H1 (cell line): Measurements from ENCODE around the gene DEDD. TPM values are rescaled to one million over a fixed set of nuclear protein-coding genes. Genes with fewer than 3 reads are reported as not detected.

Experiments used
- CTCF ChIA-PET: fragments of 300-600 bp; sonication (Branson Sonifier 250); formaldehyde crosslinking; loops from one replicate; lab custom pipeline; 2021; ENCODE audit not compliant: partially characterized antibody; lab: Charles Lee
- POLR2A ChIA-PET: fragments of 300-600 bp; sonication (Branson Sonifier 250); formaldehyde crosslinking; loops from one replicate; lab custom pipeline; 2021; ENCODE audit warnings: inconsistent platforms; ENCODE audit not compliant: partially characterized antibody; lab: Charles Lee
- DNase-seq, 2 experiments: peaks; one replicate each; pipeline versions ENCODE4 v3.0.0 to v3.0.0-alpha.2; 2010 to 2022; ENCODE audit warnings: low spot score in 2 of 2, low read depth in 1 of 2, mixed read lengths in 1 of 2
- FAIRE-seq: peaks from 2 replicates; lab custom pipeline; 2011; peaks lifted over from hg19 to GRCh38; lab: Jason Lieb, UNC
- H2AFZ ChIP-seq: 2 replicates; pipeline ENCODE4 v1.8.1; 2012; ENCODE audit warnings: low read length, inconsistent platforms
- H2AK5ac ChIP-seq: 2 replicates; pipeline ENCODE4 v1.6.1; 2013; ENCODE audit warnings: low read depth, low read length
- H2BK120ac ChIP-seq: replicated peaks from 2 replicates; pipeline ENCODE3; 2013; ENCODE audit warnings: low read depth, low read length, inconsistent platforms
- H2BK12ac ChIP-seq: 2 replicates; pipeline ENCODE4 v1.6.1; 2013; ENCODE audit warnings: low read depth, low read length
- H2BK15ac ChIP-seq: 2 replicates; pipeline ENCODE4 v1.6.1; 2013; ENCODE audit warnings: low read length
- H2BK20ac ChIP-seq: 2 replicates; pipeline ENCODE4 v1.6.1; 2013; ENCODE audit warnings: low read length
- H2BK5ac ChIP-seq: 2 replicates; pipeline ENCODE4 v1.6.1; 2013; ENCODE audit warnings: low read depth, low read length
- H3K14ac ChIP-seq: 2 replicates; pipeline ENCODE4 v1.6.1; 2013; ENCODE audit warnings: inconsistent platforms; ENCODE audit not compliant: insufficient read length
- H3K18ac ChIP-seq: 2 replicates; pipeline ENCODE4 v1.6.1; 2013; ENCODE audit warnings: low read length; ENCODE audit errors: extremely low read depth
- H3K23ac ChIP-seq: 2 replicates; pipeline ENCODE4 v1.6.1; 2013; ENCODE audit warnings: inconsistent platforms; ENCODE audit not compliant: insufficient read length
- H3K23me2 ChIP-seq: 2 replicates; pipeline ENCODE4 v1.6.1; 2013; ENCODE audit warnings: low read depth, low read length
- H3K27ac ChIP-seq: 2 replicates; pipeline ENCODE4 v1.6.1; 2011; ENCODE audit warnings: low read depth, low read length, inconsistent platforms
- H3K27me3 ChIP-seq, 4 experiments: replicated peaks in 1 of 4; 1 replicate in 1 of 4; 2 replicates in 3 of 4; pipeline versions ENCODE4 v1.6.1 to v1.8.1; 2011 to 2013; ENCODE audit warnings: low read length in 3 of 4, mild to moderate bottlenecking in 3 of 4, inconsistent platforms in 2 of 4, mixed read lengths in 2 of 4, moderate library complexity in 1 of 4; ENCODE audit not compliant: control insufficient read depth in 3 of 4, insufficient read depth in 3 of 4; ENCODE audit errors: extremely low read depth in 1 of 4
- H3K36me3 ChIP-seq, 4 experiments: 2 replicates each; pipeline versions ENCODE4 v1.6.1 to v1.8.1; 2011 to 2013; ENCODE audit warnings: mild to moderate bottlenecking in 4 of 4, low read length in 3 of 4, moderate library complexity in 2 of 4, control low read depth in 1 of 4, inconsistent platforms in 1 of 4; ENCODE audit not compliant: insufficient read depth in 4 of 4, control insufficient read depth in 2 of 4
- H3K4ac ChIP-seq: replicated peaks from 2 replicates; pipeline ENCODE3; 2013; ENCODE audit warnings: low read length, low read depth, mixed read lengths, inconsistent platforms; ENCODE audit not compliant: insufficient read length
- H3K4me1 ChIP-seq, 4 experiments: replicated peaks in 1 of 4; 1 replicate in 1 of 4; 2 replicates in 3 of 4; pipeline versions ENCODE4 v1.6.1 to v1.8.1; 2011 to 2013; ENCODE audit warnings: low read length in 3 of 4, inconsistent platforms in 2 of 4, mixed read lengths in 1 of 4; ENCODE audit not compliant: insufficient read depth in 4 of 4, control insufficient read depth in 3 of 4
- H3K4me2 ChIP-seq, 2 experiments: 2 replicates each; pipeline versions ENCODE4 v1.6.1 to v1.8.1; 2011 to 2013; ENCODE audit warnings: low read depth in 2 of 2, low read length in 2 of 2, control low read depth in 1 of 2, inconsistent platforms in 1 of 2, mild to moderate bottlenecking in 1 of 2; ENCODE audit not compliant: insufficient read depth in 1 of 2
- H3K4me3 ChIP-seq, 4 experiments: fragments of 200-600, 300-600 bp in 1 of 4; sonication (generic), shearing (Covaris generic), sonication (Bioruptor Twin) in 1 of 4; 2 replicates each; pipeline versions ENCODE4 v1.5.1 to v1.8.1; 2011 to 2016; ENCODE audit warnings: low read length in 4 of 4, low read depth in 3 of 4, control low read depth in 2 of 4, inconsistent platforms in 2 of 4, mild to moderate bottlenecking in 2 of 4, mixed read lengths in 1 of 4, moderate library complexity in 1 of 4; ENCODE audit not compliant: insufficient read depth in 2 of 4; ENCODE audit errors: extremely low read depth in 1 of 4
- H3K56ac ChIP-seq: replicated peaks from 2 replicates; pipeline ENCODE3; 2013; ENCODE audit warnings: low read depth, mild to moderate bottlenecking, mixed read lengths, low read length, inconsistent platforms; ENCODE audit not compliant: insufficient read length
- H3K79me1 ChIP-seq: 2 replicates; pipeline ENCODE4 v1.6.1; 2013; ENCODE audit warnings: low read depth, low read length, control low read depth
- H3K79me2 ChIP-seq, 2 experiments: 2 replicates each; pipeline versions ENCODE4 v1.6.1 to v1.8.1; 2012 to 2013; ENCODE audit warnings: low read length in 2 of 2, mild to moderate bottlenecking in 2 of 2, inconsistent platforms in 1 of 2; ENCODE audit not compliant: insufficient read depth in 2 of 2, control insufficient read depth in 1 of 2
- H3K9ac ChIP-seq, 4 experiments: replicated peaks in 1 of 4; 1 replicate in 1 of 4; 2 replicates in 3 of 4; pipeline versions ENCODE4 v1.6.1 to v1.8.1; 2011 to 2013; ENCODE audit warnings: low read depth in 3 of 4, low read length in 3 of 4, control low read depth in 2 of 4, mild to moderate bottlenecking in 2 of 4, moderate library complexity in 2 of 4, inconsistent platforms in 1 of 4; ENCODE audit errors: extremely low read depth in 1 of 4
- H3K9me3 ChIP-seq, 2 experiments: 2 replicates each; pipeline versions ENCODE4 v1.6.1 to v1.8.1; 2012 to 2013; ENCODE audit warnings: mild to moderate bottlenecking in 2 of 2, moderate library complexity in 2 of 2, control low read depth in 1 of 2, inconsistent platforms in 1 of 2, low read depth in 1 of 2, low read length in 1 of 2, mixed read lengths in 1 of 2; ENCODE audit not compliant: insufficient read depth in 2 of 2
- H4K20me1 ChIP-seq, 2 experiments: replicated peaks in 1 of 2; 2 replicates each; pipeline versions ENCODE3 to v1.8.1; 2011 to 2013; ENCODE audit warnings: inconsistent platforms in 2 of 2, low read length in 2 of 2, mild to moderate bottlenecking in 1 of 2; ENCODE audit not compliant: insufficient read depth in 2 of 2, control insufficient read depth in 1 of 2
- H4K5ac ChIP-seq: 2 replicates; pipeline ENCODE4 v1.6.1; 2013; ENCODE audit warnings: low read length, low read depth, mixed read lengths, inconsistent platforms; ENCODE audit not compliant: insufficient read length
- H4K8ac ChIP-seq: 2 replicates; pipeline ENCODE4 v1.8.0; 2013; ENCODE audit warnings: mild to moderate bottlenecking, moderate library complexity, low read length, inconsistent platforms; ENCODE audit not compliant: insufficient read depth; ENCODE audit errors: extremely low read depth
- H4K91ac ChIP-seq: replicated peaks from 2 replicates; pipeline ENCODE3; 2013; ENCODE audit warnings: low read length, mixed read lengths, inconsistent platforms; ENCODE audit not compliant: insufficient read length
- ASH2L ChIP-seq: fragments of 200-600, 300-600 bp; sonication (generic); IDR thresholded peaks from one replicate; pipeline ENCODE4 v1.7.1; 2017; ENCODE audit warnings: low read length
- NRF1 ChIP-seq: IDR thresholded peaks from 2 replicates; pipeline ENCODE4 v1.6.1; 2011; ENCODE audit warnings: mild to moderate bottlenecking, low read depth, low read length, improper control_type of control experiment
- POLR2AphosphoS5 ChIP-seq: IDR thresholded peaks from 2 replicates; pipeline ENCODE4 v1.6.1; 2011; ENCODE audit warnings: low read depth, low read length
- RNF2 ChIP-seq: fragments of 200-900, 300-1000 bp; sonication (generic); IDR thresholded peaks from 2 replicates; pipeline ENCODE4 v1.7.1; 2016; ENCODE audit warnings: borderline replicate concordance, low read depth, mild to moderate bottlenecking, antibody characterized with exemption, low read length; ENCODE audit not compliant: poor library complexity, severe bottlenecking; ENCODE audit errors: missing control alignments
- WGBS, 2 experiments: shearing (Covaris generic) in 1 of 2; methylation state at CpG; one replicate each; pipeline versions ENCODE4 v1.1.6 to v1.1.7; 2013 to 2015; ENCODE audit warnings: low lambda C conversion rate in 2 of 2, mixed read lengths in 2 of 2, inconsistent platforms in 1 of 2, low coverage in 1 of 2, missing lambda C conversion rate in 1 of 2; ENCODE audit not compliant: insufficient replicate concordance in 2 of 2, insufficient coverage in 1 of 2, insufficient read length in 1 of 2; ENCODE audit errors: extremely low coverage in 1 of 2, missing lambda C conversion rate in 1 of 2; 5-methylcytosine and 5-hydroxymethylcytosine counted together
- polyA plus RNA-seq, 7 experiments: library from polyadenylated mRNA; depleted of rRNA in 3 of 7; stranded (reverse) in 5 of 7; unstranded in 2 of 7; fragments of >200 nt in 5 of 7; fragments of 200-250 nt in 2 of 7; gene quantifications; 1 replicate in 5 of 7; 2 replicates in 1 of 7; 4 replicates in 1 of 7; pipeline versions ENCODE4 v1.2.1 to v1.2.3, GENCODE V29; 2011 to 2013; ENCODE audit warnings: missing spikeins in 2 of 7, mixed read lengths in 2 of 7
- total RNA-seq: library from RNA; stranded (reverse); fragmentation: NEBNext Ultra II Directional; extraction: Animal tissue kit (Norgen Biotek cat#: 25700); gene quantifications from 2 replicates; pipeline ENCODE4 v1.2.1, GENCODE V29; 2021

Gene DEDD
- total and polyA plus RNA-seq, 2 of the 8 experiments (the other 6 are each of a cell fraction or from before 2014, with no cell fraction given): 42.6 to 55.9 TPM

GRCh38 chr1:161159913-161160243, 27.4 kb upstream of the DEDD start:
- CTCF ChIA-PET: interaction anchor here (1.1 kb wide), 1 partner anchor 11 kb away, joined by 3 read pairs; no protein-coding TSS in a partner anchor

More at GRCh38 chr1:161159913-161160243, 27.4 kb upstream of the DEDD start:
- 0 out of 2 replicates have a peak overlapping the region, but pooled peaks have one; percentile 40 for H2BK15ac ChIP-seq
- H4K8ac ChIP-seq: peak overlapping the region; percentile 95
- H3K4ac ChIP-seq: no peak overlapping the region
- peaks cover 2 to 12% (median 7%) of the 10 kb centered on the region in 4 experiments; a peak in 5 of 8 replicates for H3K36me3 ChIP-seq
- no peaks in the 10 kb centered on the region for H3K27me3 ChIP-seq
- peak overlapping the region; percentile 57 for H4K5ac ChIP-seq
- no peaks in the 10 kb centered on the region; the same call in 1 of the 2 replicates for H3K79me1 ChIP-seq
- peaks cover 6% of the 10 kb centered on the region for H3K23me2 ChIP-seq
- no peak overlapping the region for H2BK120ac ChIP-seq
- no peak overlapping the region for H2BK20ac ChIP-seq
- H3K9me3 ChIP-seq: no peaks in the 10 kb centered on the region
- 25% methylated on average over 11 of the region's 11 CpGs; no CpG with 5 or more reads in 1 of the 2 experiments for WGBS, 2 experiments
- H3K4me3 ChIP-seq: peak overlapping the region; percentile 62 to 80 (median 72)
- no peak overlapping the region; the same call in 1 of the 2 replicates for H2AK5ac ChIP-seq
- H3K4me1 ChIP-seq: peaks cover 0 to 15% (median 4%) of the 10 kb centered on the region in 4 experiments; a peak in 4 of 7 replicates
- peak overlapping the region; percentile 68 to 83 (median 73) for H3K9ac ChIP-seq
- no peaks in the 10 kb centered on the region for H4K20me1 ChIP-seq
- H2BK5ac ChIP-seq: 0 out of 2 replicates have a peak overlapping the region, but pooled peaks have one; percentile 21
- H3K27ac ChIP-seq: peak overlapping the region; percentile 63
- no peak overlapping the region for H3K23ac ChIP-seq
- H2BK12ac ChIP-seq: 0 out of 2 replicates have a peak overlapping the region, but pooled peaks have one; percentile 55
- no peak overlapping the region for H2AFZ ChIP-seq
- H3K4me2 ChIP-seq: peak overlapping the region; percentile 63 to 97
- TF ChIP-seq POLR2AphosphoS5 (0 out of 2 replicates have a peak, but pooled peaks have one; percentile 42), ASH2L (peak; percentile 4), RNF2 (no peak), NRF1 (no peak)
- no peak for DNase-seq
- POLR2A ChIA-PET: interaction anchor here (13.6 kb wide), 1 partner anchor 25 kb away, joined by 130 read pairs; the partner anchor contains the start of gene DEDD
- no peak overlapping the region for H3K14ac ChIP-seq
- FAIRE-seq: no peak
- no peak overlapping the region; the same call in 1 of the 2 replicates for H3K18ac ChIP-seq
- no peak overlapping the region for H4K91ac ChIP-seq
- no peaks in the 10 kb centered on the region; a peak in 1 of 4 replicates for H3K79me2 ChIP-seq
- no peak overlapping the region for H3K56ac ChIP-seq
